ENCODE measurements around the gene HSPA12B. TPM values are rescaled to one million over a fixed set of nuclear protein-coding genes. Genes with fewer than 3 reads are reported as not detected.

The HSPA12B gene
- polyA plus RNA-seq, 1 experiment: 0.02 TPM

- ChIA-PET POLR2A (no interaction called here), CTCF (interaction anchor here (0.9 to 6.7 kb wide), 23 partner anchors 8 to 357 kb away, joined by 3 to 51 read pairs (median 5); partner anchors contain the start of genes ADISSP, AP5S1, CENPB and SPEF1)
- Histone ChIP-seq H3K36me3 (ENCODE audit: control insufficient read depth, insufficient read depth, low read length) (peaks cover 2% of the 10 kb centered on the region; the same call in 1 of the 2 replicates), H3K4me3 (ENCODE audit: low read depth, low read length) (no peak overlapping the region), H3K27me3 (ENCODE audit: control insufficient read depth, insufficient read depth, low read length) (no peaks in the 10 kb centered on the region)
- TF ChIP-seq CTCF (IDR thresholded peaks at IDR 0.05; ENCODE audit: insufficient read depth, low read depth, low read length): no peak
- no peak for DNase-seq (ENCODE audit: low read depth)
Measured at GRCh38 chr20:3753501-3754275, 21.2 kb downstream of the HSPA12B start.

GRCh38 chr20:3754276-3754630, 21.8 kb downstream of the HSPA12B start:
- no peak for TF ChIP-seq CTCF (IDR thresholded peaks at IDR 0.05; ENCODE audit: insufficient read depth, low read depth, low read length)
- no peaks in the 10 kb centered on the region for H3K27me3 ChIP-seq (ENCODE audit: control insufficient read depth, insufficient read depth, low read length)
- H3K4me3 ChIP-seq (ENCODE audit: low read depth, low read length): no peak overlapping the region
- ChIA-PET CTCF (interaction anchor here (0.9 to 6.7 kb wide), 9 partner anchors 9 to 187 kb away, joined by 3 to 51 read pairs (median 6); partner anchors contain the start of genes ADISSP, AP5S1 and SPEF1), POLR2A (no interaction called here)
- DNase-seq (ENCODE audit: low read depth): no peak
- peaks cover 3% of the 10 kb centered on the region; the same call in 1 of the 2 replicates for H3K36me3 ChIP-seq (ENCODE audit: control insufficient read depth, insufficient read depth, low read length)

DNA sequence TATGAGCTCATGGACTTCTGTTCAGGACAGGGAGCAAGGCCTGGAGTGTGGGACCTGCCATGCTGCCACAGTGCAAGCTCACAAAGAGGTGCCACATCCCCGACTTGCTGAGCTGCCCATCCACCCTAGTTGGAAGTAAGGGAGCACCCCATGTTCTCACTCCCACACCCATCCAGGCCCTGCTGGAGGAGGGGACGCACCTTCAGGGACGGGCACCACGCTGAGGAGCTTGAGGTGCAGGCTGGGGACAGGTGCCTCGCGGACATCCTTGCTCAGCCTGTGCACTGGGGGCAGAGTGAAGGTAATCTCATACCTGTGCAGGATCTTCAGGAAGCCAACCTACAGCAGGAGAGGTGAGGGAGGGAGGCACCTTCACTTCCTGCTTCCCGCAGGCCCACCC, 22.8 kb downstream of the HSPA12B start:
- TF ChIP-seq CTCF (IDR thresholded peaks at IDR 0.05; ENCODE audit: insufficient read depth, low read depth, low read length): no peak
- H3K4me3 ChIP-seq (ENCODE audit: low read depth, low read length): no peak overlapping the region
- CTCF ChIA-PET: interaction anchor here (1.1 to 6.7 kb wide), 8 partner anchors 10 to 188 kb away, joined by 3 to 51 read pairs (median 5); partner anchors contain the start of genes ADISSP, AP5S1 and SPEF1
- DNase-seq (ENCODE audit: low read depth): no peak
- POLR2A ChIA-PET: no interaction called here
- no peaks in the 10 kb centered on the region for H3K27me3 ChIP-seq (ENCODE audit: control insufficient read depth, insufficient read depth, low read length)
- H3K36me3 ChIP-seq (ENCODE audit: control insufficient read depth, insufficient read depth, low read length): peaks cover 4% of the 10 kb centered on the region; the same call in 1 of the 2 replicates

DNA sequence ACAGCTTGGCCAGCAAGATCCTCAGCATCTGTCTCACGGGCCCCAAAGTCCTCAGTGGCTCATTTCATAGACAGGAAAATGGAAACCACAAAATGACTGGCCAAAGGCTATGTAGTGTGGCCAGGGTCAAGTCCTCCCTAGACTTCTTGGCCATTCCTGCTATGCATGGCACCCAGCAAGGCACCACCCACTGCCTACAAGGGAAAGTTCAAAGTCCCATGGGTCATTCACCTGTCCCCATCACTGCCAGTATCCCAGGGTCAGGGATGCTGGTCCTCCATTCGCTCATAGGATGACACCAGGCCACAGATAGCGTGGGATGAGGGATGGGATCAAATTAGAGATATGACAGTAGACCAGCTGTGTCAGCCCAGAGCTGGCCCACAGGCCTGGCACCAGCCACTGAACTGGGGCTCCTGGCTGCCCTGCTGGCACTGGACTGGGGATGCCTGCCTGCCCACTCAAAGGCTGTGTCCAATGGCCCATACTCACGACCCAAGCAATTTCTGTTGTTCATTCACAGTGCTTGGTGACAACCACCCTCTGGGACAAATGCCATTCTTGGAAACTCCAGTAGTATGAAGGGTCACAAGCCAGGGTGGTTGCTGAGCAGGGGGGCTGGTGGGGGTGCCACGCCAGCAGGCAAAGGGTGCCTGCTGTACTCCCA, 23.5 kb downstream of the HSPA12B start:
- Histone ChIP-seq H3K36me3 (ENCODE audit: control insufficient read depth, insufficient read depth, low read length) (peaks cover 4% of the 10 kb centered on the region; the same call in 1 of the 2 replicates), H3K4me3 (ENCODE audit: low read depth, low read length) (no peak overlapping the region), H3K27me3 (ENCODE audit: control insufficient read depth, insufficient read depth, low read length) (no peaks in the 10 kb centered on the region)
- TF ChIP-seq CTCF (IDR thresholded peaks at IDR 0.05; ENCODE audit: insufficient read depth, low read depth, low read length): no peak
- CTCF ChIA-PET: interaction anchor here (1.1 to 6.7 kb wide), 7 partner anchors 11 to 63 kb away, joined by 3 to 51 read pairs (median 14); partner anchors contain the start of genes ADISSP, AP5S1 and SPEF1
- POLR2A ChIA-PET: no interaction called here
- DNase-seq (ENCODE audit: low read depth): no peak

- ChIA-PET CTCF (interaction anchor here (0.6 to 6.7 kb wide), 10 partner anchors 11 to 315 kb away, joined by 3 to 51 read pairs (median 4); partner anchors contain the start of genes ADISSP, AP5S1, CENPB and SPEF1), POLR2A (no interaction called here)
- TF ChIP-seq CTCF (IDR thresholded peaks at IDR 0.05; ENCODE audit: insufficient read depth, low read depth, low read length): no peak
- Histone ChIP-seq H3K4me3 (ENCODE audit: low read depth, low read length) (no peak overlapping the region), H3K36me3 (ENCODE audit: control insufficient read depth, insufficient read depth, low read length) (peaks cover 4% of the 10 kb centered on the region; the same call in 1 of the 2 replicates), H3K27me3 (ENCODE audit: control insufficient read depth, insufficient read depth, low read length) (no peaks in the 10 kb centered on the region)
- DNase-seq (ENCODE audit: low read depth): no peak
Measured at GRCh38 chr20:3757268-3757667, 24.8 kb downstream of the HSPA12B start.
